HepG2 (cell line): ENCODE data around the gene ARHGEF3. TPM values are rescaled to one million over a fixed set of nuclear protein-coding genes. Genes with fewer than 3 reads are reported as not detected.

Source experiments
- ARHGAP35 ChIP-seq: sonication (generic); formaldehyde crosslinking; IDR thresholded peaks from 2 replicates; pipeline ENCODE4 v1.9.0; 2022; ENCODE audit warnings: mild to moderate bottlenecking, inconsistent platforms, moderate library complexity, missing genetic modification reagents, borderline replicate concordance
- ARID4A ChIP-seq: sonication (generic); formaldehyde crosslinking; IDR thresholded peaks from 2 replicates; pipeline ENCODE4 v1.5.0; 2020; ENCODE audit warnings: mild to moderate bottlenecking, missing genetic modification reagents, borderline replicate concordance
- BCL3 ChIP-seq: sonication (generic); formaldehyde crosslinking; IDR thresholded peaks from 2 replicates; pipeline ENCODE4 v1.5.1; 2020; ENCODE audit warnings: mild to moderate bottlenecking, missing genetic modification reagents, moderate library complexity
- GLI4 ChIP-seq: sonication (generic); formaldehyde crosslinking; IDR thresholded peaks from 2 replicates; pipeline ENCODE4 v1.5.1; 2020; ENCODE audit warnings: missing genetic modification reagents, mild to moderate bottlenecking, moderate library complexity, borderline replicate concordance
- IKZF5 ChIP-seq: IDR thresholded peaks from 2 replicates; pipeline ENCODE4 v1.6.1; 2018; ENCODE audit warnings: missing genetic modification reagents, mild to moderate bottlenecking, missing compliant biosample characterization
- KDM5B ChIP-seq: sonication (generic); formaldehyde crosslinking; IDR thresholded peaks from 2 replicates; pipeline ENCODE4 v1.4.0; 2020; ENCODE audit warnings: missing genetic modification reagents, mild to moderate bottlenecking, borderline replicate concordance
- MED1 ChIP-seq: sonication (generic); formaldehyde crosslinking; IDR thresholded peaks from 2 replicates; pipeline ENCODE4 v1.4.0; 2020; ENCODE audit warnings: missing genetic modification reagents
- NR2F6 ChIP-seq, 2 experiments: IDR thresholded peaks; 2 replicates each; pipeline ENCODE4 v1.6.1; 2016; ENCODE audit warnings: antibody characterized with exemption in 1 of 2, mild to moderate bottlenecking in 1 of 2
- SMC3 ChIP-seq: IDR thresholded peaks from 2 replicates; pipeline ENCODE4 v1.6.1; 2011; ENCODE audit warnings: low read length, improper control_type of control experiment
- YEATS2 ChIP-seq: sonication (generic); formaldehyde crosslinking; IDR thresholded peaks from 2 replicates; pipeline ENCODE4 v1.4.0; 2020; ENCODE audit warnings: missing genetic modification reagents, borderline replicate concordance
- ZNF235 ChIP-seq: sonication (generic); formaldehyde crosslinking; IDR thresholded peaks from 2 replicates; pipeline ENCODE4 v1.8.1; 2023; ENCODE audit warnings: mild to moderate bottlenecking, missing genetic modification reagents, borderline replicate concordance
- ZNF280D ChIP-seq: sonication (generic); formaldehyde crosslinking; IDR thresholded peaks from 2 replicates; pipeline ENCODE4 v1.5.1; 2020; ENCODE audit warnings: mild to moderate bottlenecking, missing genetic modification reagents
- ZNF367 ChIP-seq: sonication (generic); formaldehyde crosslinking; IDR thresholded peaks from 2 replicates; pipeline ENCODE4 v1.4.0; 2020; ENCODE audit warnings: missing genetic modification reagents, borderline replicate concordance
- ZNF431 ChIP-seq: sonication (generic); formaldehyde crosslinking; IDR thresholded peaks from 2 replicates; pipeline ENCODE4 v1.9.0; 2022; ENCODE audit warnings: missing genetic modification reagents, low read depth, mild to moderate bottlenecking, borderline replicate concordance
- ZNF772 ChIP-seq: sonication (generic); formaldehyde crosslinking; IDR thresholded peaks from 2 replicates; pipeline ENCODE4 v1.5.0; 2020; ENCODE audit warnings: mild to moderate bottlenecking, missing genetic modification reagents
- ZNF816 ChIP-seq: sonication (generic); formaldehyde crosslinking; IDR thresholded peaks from 2 replicates; pipeline ENCODE4 v1.8.0; 2022; ENCODE audit warnings: missing genetic modification reagents, mild to moderate bottlenecking, borderline replicate concordance
- polyA plus RNA-seq, 8 experiments: library from polyadenylated mRNA; depleted of rRNA in 3 of 8; stranded (reverse) in 7 of 8; unstranded in 1 of 8; fragments of >200 nt; fragmentation: Illumina TruSeq in 4 of 8; extraction: Trizol in 4 of 8; gene quantifications; 2 replicates each; pipeline versions ENCODE4 v1.2.1 to v1.2.3, GENCODE V29; 2011 to 2016; ENCODE audit warnings: low read depth in 4 of 8, missing spikeins in 1 of 8, mixed read lengths in 1 of 8; ENCODE audit not compliant: insufficient read depth in 1 of 8
- total RNA-seq, 5 experiments: library from RNA; depleted of rRNA; stranded (reverse); fragments of >200 nt; fragmentation: Illumina TruSeq; extraction: Trizol; gene quantifications; 2 replicates each; pipeline ENCODE4 v1.2.3, GENCODE V29; 2016; ENCODE audit warnings: low read depth in 1 of 5

Gene ARHGEF3
- total and polyA plus RNA-seq, 2 of the 13 experiments (the other 11 are each of a cell fraction or from before 2014, with no cell fraction given), result 14.8 to 23.1 TPM

GRCh38 chr3:56801662-56802377 is at the start of gene ARHGEF3 (continued):
- TF ChIP-seq ZNF280D (CRISPR knock-in tag) (no peak), BCL3 (CRISPR knock-in tag) (peak; percentile 67), IKZF5 (CRISPR knock-in tag) (peak; percentile 61; the same call in 1 of the 2 replicates), ARHGAP35 (peak; percentile 22; the same call in 1 of the 2 replicates), MED1 (CRISPR knock-in tag) (peak; percentile 58), GLI4 (peak; percentile 82; the same call in 1 of the 2 replicates), ZNF367 (CRISPR knock-in tag) (0 out of 2 replicates have a peak, but pooled peaks have one; percentile 45), ZNF816 (CRISPR knock-in tag) (peak; percentile 76; the same call in 1 of the 2 replicates), ZNF235 (CRISPR knock-in tag) (peak; percentile 81; the same call in 1 of the 2 replicates), ARID4A (CRISPR knock-in tag) (peak; percentile 84), ZNF772 (CRISPR knock-in tag) (peak; percentile 27; the same call in 1 of the 2 replicates), YEATS2 (CRISPR knock-in tag) (0 out of 2 replicates have a peak, but pooled peaks have one; percentile 35), KDM5B (CRISPR knock-in tag) (peak; percentile 94), ZNF431 (CRISPR knock-in tag) (0 out of 2 replicates have a peak, but pooled peaks have one; percentile 10), NR2F6 (IDR thresholded peaks at IDR 0.05) (no peak), NR2F6 (CRISPR knock-in tag; IDR thresholded peaks at IDR 0.05) (0 out of 2 replicates have a peak, but pooled peaks have one; percentile 8), SMC3 (peak; percentile 63)
